ENCODE data around the gene COPG1.

- TF ChIP-seq CTCF (CRISPR knock-in tag; IDR thresholded peaks at IDR 0.05), result no peak
- TF ChIP-seq EZH2 (conservative IDR thresholded peaks at IDR 0.05; ENCODE audit: low read depth, low read length), result no peak
- no peak for TF ChIP-seq CAMTA2 (CRISPR knock-in tag; IDR thresholded peaks at IDR 0.05; ENCODE audit: borderline replicate concordance)
- TF ChIP-seq ZNF792 (CRISPR knock-in tag; IDR thresholded peaks at IDR 0.05), result no peak
- no peak for TF ChIP-seq ZKSCAN1 (IDR thresholded peaks at IDR 0.05; ENCODE audit: low read length)
- no peak for TF ChIP-seq HDAC6 (IDR thresholded peaks at IDR 0.05; ENCODE audit: low read depth, low read length)
- no peak for TF ChIP-seq ZC3H4 (CRISPR knock-in tag; IDR thresholded peaks at IDR 0.05; ENCODE audit: borderline replicate concordance)
Measured at GRCh38 chr3:129256270-129256669, 6.9 kb downstream of the COPG1 start.
